IMR-90 (cell line): Measurements from ENCODE around the gene SLC40A1. TPM values are rescaled to one million over a fixed set of nuclear protein-coding genes. Genes with fewer than 3 reads are reported as not detected.

Source experiments
- ATAC-seq: fragments of 200-7000 bp; cut with Tn5 transposase; 2 replicates; pipeline ENCODE4 v1.9.1; 2020; ENCODE audit warnings: low read depth, mild to moderate bottlenecking, moderate library complexity
- Bru-seq: library from RNA; stranded (reverse); fragments of 400-500 nt; gene quantifications from one replicate; lab custom pipeline; 2021; lab: Mats Ljungman, UMichigan
- BruChase-seq, 2 experiments: library from RNA; stranded (reverse); fragments of 400-500 nt; gene quantifications; one replicate each; lab custom pipeline; 2021; lab: Mats Ljungman, UMichigan
- BruUV-seq: library from RNA; stranded (reverse); fragments of 400-500 nt; replicated peaks from 2 replicates; lab custom pipeline; 2021; lab: Mats Ljungman, UMichigan
- CTCF ChIA-PET: fragments of 300-600 bp; formaldehyde crosslinking; extraction: SDS; loops from one replicate; lab custom pipeline; 2021; ENCODE audit warnings: antibody characterized with exemption; lab: Yijun Ruan, JAX
- POLR2A ChIA-PET: fragments of 300-600 bp; sonication (Branson Sonifier 250); formaldehyde crosslinking; loops from one replicate; lab custom pipeline; 2022; ENCODE audit warnings: antibody characterized with exemption; ENCODE audit not compliant: unreplicated experiment; lab: Charles Lee
- DNase-seq: peaks from one replicate; pipeline ENCODE4 v3.0.0; 2013
- H2AFZ ChIP-seq: replicated peaks from 2 replicates; pipeline ENCODE3; 2013; ENCODE audit warnings: low read length, mild to moderate bottlenecking; ENCODE audit not compliant: poor library complexity
- H2AK5ac ChIP-seq: 2 replicates; pipeline ENCODE4 v1.6.1; 2013; ENCODE audit warnings: low read depth, low read length, inconsistent platforms
- H2AK9ac ChIP-seq: replicated peaks from 2 replicates; pipeline ENCODE3; 2013; ENCODE audit warnings: mild to moderate bottlenecking, low read depth, low read length, moderate library complexity; ENCODE audit not compliant: poor library complexity
- H2BK120ac ChIP-seq: 2 replicates; pipeline ENCODE4 v1.6.1; 2013; ENCODE audit warnings: low read depth, low read length, inconsistent platforms
- H2BK15ac ChIP-seq: 3 replicates; pipeline ENCODE4 v1.6.1; 2013; ENCODE audit warnings: low read depth, low read length, inconsistent platforms
- H2BK20ac ChIP-seq: 2 replicates; pipeline ENCODE4 v1.6.1; 2013; ENCODE audit warnings: low read depth, mild to moderate bottlenecking, inconsistent platforms, low read length, moderate library complexity
- H2BK5ac ChIP-seq: 2 replicates; pipeline ENCODE4 v1.6.1; 2013; ENCODE audit warnings: mild to moderate bottlenecking, low read depth, low read length, inconsistent platforms; ENCODE audit not compliant: poor library complexity, severe bottlenecking
- H3K14ac ChIP-seq: replicated peaks from 2 replicates; pipeline ENCODE4 v1.6.1; 2013; ENCODE audit warnings: low read depth, low read length, inconsistent platforms
- H3K18ac ChIP-seq: 2 replicates; pipeline ENCODE4 v1.6.1; 2013; ENCODE audit warnings: low read depth, low read length, control low read depth
- H3K23ac ChIP-seq: 2 replicates; pipeline ENCODE4 v1.6.1; 2013; ENCODE audit warnings: low read depth, low read length, inconsistent platforms
- H3K27ac ChIP-seq: 2 replicates; pipeline ENCODE4 v1.5.1; 2013; ENCODE audit warnings: mild to moderate bottlenecking, control low read depth, low read length; ENCODE audit not compliant: insufficient read depth
- H3K27me3 ChIP-seq: 2 replicates; pipeline ENCODE4 v1.6.1; 2013; ENCODE audit warnings: low read length; ENCODE audit not compliant: control insufficient read depth, insufficient read depth
- H3K36me3 ChIP-seq: 2 replicates; pipeline ENCODE4 v1.6.1; 2013; ENCODE audit warnings: low read length, mixed read lengths; ENCODE audit not compliant: control insufficient read depth, insufficient read depth
- H3K4ac ChIP-seq: 2 replicates; pipeline ENCODE4 v1.6.1; 2013; ENCODE audit warnings: low read depth, low read length, inconsistent platforms
- H3K4me1 ChIP-seq: 2 replicates; pipeline ENCODE4 v1.6.1; 2013; ENCODE audit warnings: low read length, mixed read lengths; ENCODE audit not compliant: control insufficient read depth, insufficient read depth
- H3K4me2 ChIP-seq: 2 replicates; pipeline ENCODE4 v1.6.1; 2013; ENCODE audit warnings: low read depth, mild to moderate bottlenecking, control low read depth, low read length, moderate library complexity
- H3K4me3 ChIP-seq: 2 replicates; pipeline ENCODE4 v1.5.1; 2013; ENCODE audit warnings: low read depth, mild to moderate bottlenecking, control low read depth, low read length, moderate library complexity; ENCODE audit not compliant: insufficient read depth
- H3K56ac ChIP-seq: 2 replicates; pipeline ENCODE4 v1.6.1; 2013; ENCODE audit warnings: low read length, inconsistent platforms; ENCODE audit not compliant: insufficient read depth; ENCODE audit errors: extremely low read depth
- H3K79me1 ChIP-seq, 2 experiments: 2 replicates each; pipeline ENCODE4 v1.6.1; 2013; ENCODE audit warnings: low read length in 2 of 2, inconsistent platforms in 1 of 2, low read depth in 1 of 2
- H3K9ac ChIP-seq: 2 replicates; pipeline ENCODE4 v1.6.1; 2013; ENCODE audit warnings: low read depth, low read length, control low read depth
- H3K9me1 ChIP-seq: 2 replicates; pipeline ENCODE4 v1.6.1; 2013; ENCODE audit warnings: low read length, inconsistent platforms; ENCODE audit not compliant: insufficient read depth
- H3K9me3 ChIP-seq: 2 replicates; pipeline ENCODE4 v1.6.1; 2013; ENCODE audit warnings: low read length; ENCODE audit not compliant: control insufficient read depth, insufficient read depth
- H4K20me1 ChIP-seq: 2 replicates; pipeline ENCODE4 v1.6.1; 2013; ENCODE audit warnings: low read length, inconsistent platforms; ENCODE audit not compliant: insufficient read depth
- H4K5ac ChIP-seq: 2 replicates; pipeline ENCODE4 v1.6.1; 2013; ENCODE audit warnings: mild to moderate bottlenecking, low read depth, low read length, control low read depth
- H4K8ac ChIP-seq, 2 experiments: 2 replicates each; pipeline ENCODE4 v1.6.1; 2013; ENCODE audit warnings: low read depth in 2 of 2, low read length in 2 of 2, control low read depth in 1 of 2, inconsistent platforms in 1 of 2
- H4K91ac ChIP-seq: 2 replicates; pipeline ENCODE4 v1.6.1; 2013; ENCODE audit warnings: low read depth, low read length, inconsistent platforms; ENCODE audit not compliant: insufficient read depth
- MAZ ChIP-seq: IDR thresholded peaks from 2 replicates; pipeline ENCODE4 v1.6.1; 2012; ENCODE audit warnings: low read depth, mild to moderate bottlenecking, low read length, improper control_type of control experiment, moderate library complexity, borderline replicate concordance
- WGBS, 2 experiments: methylation state at CpG; one replicate each; pipeline versions ENCODE4 v1.1.5 to v1.1.7; 2013; ENCODE audit warnings: missing lambda C conversion rate in 2 of 2; ENCODE audit not compliant: insufficient read length in 1 of 2; ENCODE audit errors: extremely low coverage in 2 of 2; 5-methylcytosine and 5-hydroxymethylcytosine counted together
- dilution Hi-C: fragments of 300-500 bp; cut with HindIII; formaldehyde crosslinking; loops from one replicate; pipeline ENCODE4 v1.14.3; 2018; ENCODE audit warnings: low sequenced_read_pairs; ENCODE audit not compliant: unreplicated experiment
- in situ Hi-C: fragments of 300-500 bp; cut with MboI; formaldehyde crosslinking; loops from 3 replicates; pipeline ENCODE4 v1.14.3; 2019; ENCODE audit warnings: low sequenced_read_pairs, inconsistent platforms, mixed read lengths
- intact Hi-C: fragments of 100-400 bp; cut with micrococcal nuclease; formaldehyde crosslinking; loops from 2 replicates; pipeline ENCODE4 v1.10.0; 2022
- long read RNA-seq: library from polyadenylated mRNA; unstranded; transcript quantifications from one replicate; pipeline ENCODE4 v2.0.0, GENCODE V29; 2021; ENCODE audit not compliant: unreplicated experiment
- polyA plus RNA-seq, 3 experiments: library from polyadenylated mRNA; depleted of rRNA; stranded (reverse); fragments of >200 nt; gene quantifications; 2 replicates each; pipeline ENCODE4 v1.2.3, GENCODE V29; 2012; ENCODE audit warnings: low replicate concordance in 1 of 3
- total RNA-seq: library from RNA; depleted of rRNA; stranded (reverse); fragments of >200 nt; gene quantifications from 2 replicates; pipeline ENCODE4 v1.2.3, GENCODE V29; 2012; rRNA removed
- TF ChIP-seq, protein P1 (sequence below): fragments of 150-350 bp; IDR thresholded peaks from 2 replicates; pipeline ENCODE4 v1.6.1; 2017; ENCODE audit warnings: mild to moderate bottlenecking, antibody characterized with exemption, low read length, low read depth

SLC40A1 gene, protein sequence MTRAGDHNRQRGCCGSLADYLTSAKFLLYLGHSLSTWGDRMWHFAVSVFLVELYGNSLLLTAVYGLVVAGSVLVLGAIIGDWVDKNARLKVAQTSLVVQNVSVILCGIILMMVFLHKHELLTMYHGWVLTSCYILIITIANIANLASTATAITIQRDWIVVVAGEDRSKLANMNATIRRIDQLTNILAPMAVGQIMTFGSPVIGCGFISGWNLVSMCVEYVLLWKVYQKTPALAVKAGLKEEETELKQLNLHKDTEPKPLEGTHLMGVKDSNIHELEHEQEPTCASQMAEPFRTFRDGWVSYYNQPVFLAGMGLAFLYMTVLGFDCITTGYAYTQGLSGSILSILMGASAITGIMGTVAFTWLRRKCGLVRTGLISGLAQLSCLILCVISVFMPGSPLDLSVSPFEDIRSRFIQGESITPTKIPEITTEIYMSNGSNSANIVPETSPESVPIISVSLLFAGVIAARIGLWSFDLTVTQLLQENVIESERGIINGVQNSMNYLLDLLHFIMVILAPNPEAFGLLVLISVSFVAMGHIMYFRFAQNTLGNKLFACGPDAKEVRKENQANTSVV
- total RNA-seq (3.9 and 5.0 TPM in 2 replicates), polyA plus RNA-seq (2012; rRNA removed) (1.3 and 1.5 TPM in 2 replicates), Bru-seq, nascent RNA (percentile 53 among the genes with signal in this experiment), BruChase-seq, experiment 1, labeled RNA remaining after a 6-hour chase (percentile 57 among the genes with signal in this experiment), BruChase-seq, experiment 2, labeled RNA remaining after a 2-hour chase (percentile 58 among the genes with signal in this experiment)
- polyA plus RNA-seq (2012; cell fraction: cytosol; rRNA removed), result 1.0 and 1.5 TPM in 2 replicates
- polyA plus RNA-seq (2012; cell fraction: nucleus; rRNA removed; ENCODE audit: low replicate concordance), result 0.25 and 1.4 TPM in 2 replicates
- long read RNA-seq, transcript SLC40A1-201 (8 exons, 3,442 nt), result major isoform, 99 of 110 reads
- long read RNA-seq, partial matches to known transcripts, result 1 of 110 reads
- long read RNA-seq, other reads (novel, unspliced or antisense), result 10 of 110 reads

DNA sequence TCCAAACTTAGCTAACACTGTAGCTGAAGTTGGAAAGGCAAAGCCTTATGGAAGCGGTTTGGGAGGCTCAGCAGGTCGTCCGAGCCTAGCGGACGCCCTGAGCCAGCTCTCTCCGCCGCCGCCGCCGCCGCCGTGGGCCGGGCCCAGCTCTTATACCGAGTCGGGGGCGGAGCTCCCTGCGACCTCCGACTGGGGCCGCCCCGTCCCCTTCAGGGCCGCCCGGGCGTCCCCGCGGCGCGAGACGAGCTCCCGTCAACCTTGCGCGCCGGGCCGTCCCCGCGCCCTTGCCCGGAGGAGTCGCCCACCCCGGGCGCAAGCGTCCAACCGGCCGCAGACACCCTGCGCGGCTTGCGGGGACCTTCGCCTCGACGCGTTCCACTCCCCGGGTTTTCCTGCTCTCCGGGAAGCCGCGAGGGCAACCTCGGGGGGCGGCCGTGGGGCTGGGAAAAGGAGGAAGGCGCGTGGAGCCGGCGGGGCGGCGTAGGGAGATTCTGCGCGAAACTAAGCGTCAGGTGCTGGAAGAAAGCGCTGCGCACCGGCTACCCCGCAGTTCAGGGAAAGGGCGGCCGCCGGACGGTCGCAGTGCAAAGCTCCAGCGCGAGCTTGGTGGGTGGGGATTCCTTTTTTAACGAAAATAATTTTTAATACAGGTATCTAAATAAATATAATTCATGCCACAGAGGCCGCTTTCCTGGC, at the start of gene SLC40A1:
SLC40A1 (minus strand) TSS at position 129 of the 696 bp plus-strand sequence. CDS start 326 bp downstream, outside the sequence.
- peak within 1 kb of the TSS; percentile 73 for H3K4me3 ChIP-seq
- POLR2A ChIA-PET, result interaction anchor here (1.0 kb wide), 1 partner anchor 89 kb away, joined by 4 read pairs; no protein-coding TSS in a partner anchor
- peak within 1 kb of the TSS; percentile 18; the same call in 1 of the 2 replicates for H2BK120ac ChIP-seq
- H2AK9ac ChIP-seq, result peak within 1 kb of the TSS; percentile 6
- H3K9ac ChIP-seq, result peak within 1 kb of the TSS; percentile 65
- TF ChIP-seq MAZ, result peak; percentile 47; the same call in 1 of the 2 replicates
- TF ChIP-seq, protein P1, sequence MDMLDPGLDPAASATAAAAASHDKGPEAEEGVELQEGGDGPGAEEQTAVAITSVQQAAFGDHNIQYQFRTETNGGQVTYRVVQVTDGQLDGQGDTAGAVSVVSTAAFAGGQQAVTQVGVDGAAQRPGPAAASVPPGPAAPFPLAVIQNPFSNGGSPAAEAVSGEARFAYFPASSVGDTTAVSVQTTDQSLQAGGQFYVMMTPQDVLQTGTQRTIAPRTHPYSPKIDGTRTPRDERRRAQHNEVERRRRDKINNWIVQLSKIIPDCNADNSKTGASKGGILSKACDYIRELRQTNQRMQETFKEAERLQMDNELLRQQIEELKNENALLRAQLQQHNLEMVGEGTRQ, result no peak
- intact Hi-C loops, result loop anchor here (5.0 kb wide), 1 partner anchor 76 kb away; no protein-coding TSS in a partner anchor
- no peaks in the 10 kb centered on the region for H3K79me1 ChIP-seq
- H2BK15ac ChIP-seq, result 0 out of 3 replicates have a peak within 1 kb of the TSS, but pooled peaks have one; percentile 3
- 0 out of 2 replicates have a peak within 1 kb of the TSS, but pooled peaks have one; percentile 10 for H4K5ac ChIP-seq
- H2AK5ac ChIP-seq, result peak within 1 kb of the TSS; percentile 24; the same call in 1 of the 2 replicates
- CTCF ChIA-PET, result interaction anchor here (0.5 kb wide), 1 partner anchor 246 kb away, joined by 3 read pairs; no protein-coding TSS in a partner anchor
- peak within 1 kb of the TSS; percentile 19 for H3K18ac ChIP-seq
- peaks cover 5% of the 10 kb centered on the region; the same call in 1 of the 2 replicates for H3K9me1 ChIP-seq
- DNase-seq (peak; percentile 36), ATAC-seq (peak; percentile 98)
- H3K27ac ChIP-seq, result peak within 1 kb of the TSS; percentile 30
- H3K27me3 ChIP-seq, result peaks cover 2% of the 10 kb centered on the region; the same call in 1 of the 2 replicates
- peak within 1 kb of the TSS; percentile 92 for H3K23ac ChIP-seq
- peak within 1 kb of the TSS; percentile 50; the same call in 1 of the 2 replicates for H3K4ac ChIP-seq
- H3K9me3 ChIP-seq, result no peaks in the 10 kb centered on the region
- no TSS peak for BruUV-seq
- H3K14ac ChIP-seq, result peak within 1 kb of the TSS; percentile 20
- peaks cover 2% of the 10 kb centered on the region; the same call in 1 of the 2 replicates for H3K4me1 ChIP-seq
- H4K91ac ChIP-seq, result no peak within 1 kb of the TSS
- 0 out of 2 replicates have a peak, but pooled peaks cover 2% of the 10 kb centered on the region for H3K36me3 ChIP-seq
- H2AFZ ChIP-seq, result peak within 1 kb of the TSS; percentile 95
- peak within 1 kb of the TSS; percentile 39; the same call in 1 of the 2 replicates for H2BK20ac ChIP-seq
- dilution Hi-C loops, result no loop called here
- peak within 1 kb of the TSS in 1 of 2 experiments; percentile 60; a peak in 1 of 4 replicates for H4K8ac ChIP-seq
- no peak within 1 kb of the TSS for H3K56ac ChIP-seq
- H2BK5ac ChIP-seq, result no peak within 1 kb of the TSS
- WGBS, 2 experiments, result 1% methylated on average over 19 of the region's 78 CpGs; no CpG with 5 or more reads in 1 of the 2 experiments
- H3K4me2 ChIP-seq, result peak within 1 kb of the TSS; percentile 73
- H4K20me1 ChIP-seq, result no peaks in the 10 kb centered on the region
- in situ Hi-C loops, result no loop called here
